ENCODE data around the gene PLCH1.

The PLCH1 gene

GRCh38 chr3:155682426-155683343 is 62.2 kb downstream of the PLCH1 start:
- DNase-seq, result peak; percentile 15 to 55 (median 27)

GRCh38 chr3:155676252-155676981 is 68.5 kb downstream of the PLCH1 start:
- peak in 2 of 3 experiments; percentile 5 to 15 for DNase-seq

- no peak for DNase-seq
Observed at GRCh38 chr3:155675094-155675493, 69.8 kb downstream of the PLCH1 start.

GRCh38 chr3:155673421-155673820 is 71.5 kb downstream of the PLCH1 start:
- no peak for DNase-seq

GRCh38 chr3:155670335-155670734 is 74.5 kb downstream of the PLCH1 start:
- DNase-seq, result no peak

- DNase-seq, result no peak
Observed at GRCh38 chr3:155667988-155668387, 76.9 kb downstream of the PLCH1 start.

GRCh38 chr3:155664925-155665695 is 79.8 kb downstream of the PLCH1 start:
- no peak for DNase-seq

GRCh38 chr3:155663467-155664212 is 81.2 kb downstream of the PLCH1 start:
- DNase-seq, result peak in 1 of 3 experiments; percentile 64

GRCh38 chr3:155661760-155662159 is 83.1 kb downstream of the PLCH1 start:
- no peak for DNase-seq

GRCh38 chr3:155661042-155661441 is 83.8 kb downstream of the PLCH1 start:
- DNase-seq, result no peak

GRCh38 chr3:155658671-155659261 is 86.1 kb downstream of the PLCH1 start:
- peak in 1 of 3 experiments; percentile 59 for DNase-seq

- DNase-seq, result no peak
Observed at GRCh38 chr3:155658006-155658405, 86.9 kb downstream of the PLCH1 start.

GRCh38 chr3:155657161-155657560 is 87.7 kb downstream of the PLCH1 start:
- DNase-seq, result no peak

- DNase-seq, result no peak
Observed at GRCh38 chr3:155656466-155656865, 88.4 kb downstream of the PLCH1 start.

GRCh38 chr3:155651489-155652218 is 93.2 kb downstream of the PLCH1 start:
- no peak for DNase-seq

- DNase-seq, result no peak
Observed at GRCh38 chr3:155648013-155648591, 96.8 kb downstream of the PLCH1 start.

GRCh38 chr3:155647206-155647605 is 97.7 kb downstream of the PLCH1 start:
- DNase-seq, result no peak

- no peak for DNase-seq
Observed at GRCh38 chr3:155646669-155647068, 98.2 kb downstream of the PLCH1 start.

- no peak for DNase-seq
Observed at GRCh38 chr3:155646128-155646527, 98.7 kb downstream of the PLCH1 start.

GRCh38 chr3:155643581-155644165 is 101.2 kb downstream of the PLCH1 start:
- DNase-seq, result no peak

All from NCI-H1417 (cell line).